Nephron (organoid): Measurements from ENCODE around the gene MCM10.
A peak's percentile ranks its signal among the peaks of the same experiment; 100 is the strongest.

Experiments
- H3K27ac Mint-ChIP-seq, 3 experiments: 2 replicates each; pipeline ENCODE4 v1.8.0; 2020; ENCODE audit warnings: mixed read lengths in 3 of 3, mild to moderate bottlenecking in 2 of 3, moderate library complexity in 1 of 3
- H3K27me3 Mint-ChIP-seq: 2 replicates; pipeline ENCODE4 v1.8.0; 2021; ENCODE audit warnings: low read depth, mild to moderate bottlenecking, moderate library complexity, mixed read lengths
- H3K36me3 Mint-ChIP-seq: 2 replicates; pipeline ENCODE4 v1.8.0; 2020; ENCODE audit warnings: low read depth, mixed read lengths
- H3K4me1 Mint-ChIP-seq: 2 replicates; pipeline ENCODE4 v1.8.0; 2020; ENCODE audit warnings: mixed read lengths
- H3K4me3 Mint-ChIP-seq, 3 experiments: 2 replicates each; pipeline ENCODE4 v1.8.0; 2020; ENCODE audit warnings: mild to moderate bottlenecking in 3 of 3, mixed read lengths in 3 of 3, moderate library complexity in 2 of 3
- H3K9me3 Mint-ChIP-seq: 2 replicates; pipeline ENCODE4 v1.8.0; 2020; ENCODE audit warnings: mixed read lengths
- CTCF ChIP-seq, 3 experiments: fragments of 200-600 bp; sonication (generic); IDR thresholded peaks; one replicate each; pipeline ENCODE4 v1.5.0; 2021; ENCODE audit warnings: antibody characterized with exemption in 3 of 3; ENCODE audit not compliant: unreplicated experiment in 3 of 3

MCM10 gene

GRCh38 chr10:13187135-13187534 lies 25.8 kb downstream of the MCM10 start:
- H3K27ac Mint-ChIP-seq = no peak overlapping the region
- H3K4me3 Mint-ChIP-seq = no peak overlapping the region
- no peaks in the 10 kb centered on the region for H3K4me1 Mint-ChIP-seq
- H3K9me3 Mint-ChIP-seq = peaks cover 5% of the 10 kb centered on the region
- H3K36me3 Mint-ChIP-seq = peaks cover 58% of the 10 kb centered on the region
- no peak for TF ChIP-seq CTCF (IDR thresholded peaks at IDR 0.05; ENCODE audit: unreplicated experiment in 3 of 3)
- no peaks in the 10 kb centered on the region for H3K27me3 Mint-ChIP-seq

GRCh38 chr10:13188593-13188992 lies 27.2 kb downstream of the MCM10 start:
- Mint-ChIP-seq H3K9me3 (peaks cover 5% of the 10 kb centered on the region), H3K4me1 (no peaks in the 10 kb centered on the region), H3K4me3 (no peak overlapping the region), H3K27ac (no peak overlapping the region), H3K27me3 (no peaks in the 10 kb centered on the region), H3K36me3 (peaks cover 50% of the 10 kb centered on the region)
- no peak for TF ChIP-seq CTCF (IDR thresholded peaks at IDR 0.05; ENCODE audit: unreplicated experiment in 3 of 3)

- peak overlapping the region in 1 of 3 experiments; percentile 38 for H3K27ac Mint-ChIP-seq
- TF ChIP-seq CTCF (IDR thresholded peaks at IDR 0.05; ENCODE audit: unreplicated experiment in 3 of 3) = no peak
- H3K36me3 Mint-ChIP-seq = peaks cover 40% of the 10 kb centered on the region
- no peaks in the 10 kb centered on the region for H3K4me1 Mint-ChIP-seq
- H3K9me3 Mint-ChIP-seq = peaks cover 5% of the 10 kb centered on the region
- no peak overlapping the region for H3K4me3 Mint-ChIP-seq
- no peaks in the 10 kb centered on the region for H3K27me3 Mint-ChIP-seq
Measured at GRCh38 chr10:13189961-13190360, 28.6 kb downstream of the MCM10 start.

- H3K27ac Mint-ChIP-seq = no peak overlapping the region
- no peak for TF ChIP-seq CTCF (IDR thresholded peaks at IDR 0.05; ENCODE audit: unreplicated experiment in 3 of 3)
Measured at GRCh38 chr10:13190816-13191215, 29.5 kb downstream of the MCM10 start.

GRCh38 chr10:13191362-13191761 lies 30.0 kb downstream of the MCM10 start:
- Mint-ChIP-seq H3K27ac (no peak overlapping the region), H3K36me3 (peaks cover 31% of the 10 kb centered on the region), H3K4me3 (no peak overlapping the region), H3K4me1 (no peaks in the 10 kb centered on the region), H3K9me3 (peaks cover 2% of the 10 kb centered on the region), H3K27me3 (no peaks in the 10 kb centered on the region)
- TF ChIP-seq CTCF (IDR thresholded peaks at IDR 0.05; ENCODE audit: unreplicated experiment in 3 of 3) = no peak

More at GRCh38 chr10:13190816-13191215, 29.5 kb downstream of the MCM10 start:
- H3K36me3 Mint-ChIP-seq = peaks cover 37% of the 10 kb centered on the region
- peaks cover 2% of the 10 kb centered on the region for H3K9me3 Mint-ChIP-seq
- no peaks in the 10 kb centered on the region for H3K27me3 Mint-ChIP-seq
- H3K4me3 Mint-ChIP-seq = no peak overlapping the region
- H3K4me1 Mint-ChIP-seq = no peaks in the 10 kb centered on the region

- Mint-ChIP-seq H3K27ac (no peak overlapping the region), H3K36me3 (peaks cover 17% of the 10 kb centered on the region), H3K27me3 (no peaks in the 10 kb centered on the region), H3K4me1 (no peaks in the 10 kb centered on the region), H3K4me3 (no peak overlapping the region), H3K9me3 (no peaks in the 10 kb centered on the region)
- TF ChIP-seq CTCF (IDR thresholded peaks at IDR 0.05; ENCODE audit: unreplicated experiment in 3 of 3) = no peak
Measured at GRCh38 chr10:13193637-13194036, 32.3 kb downstream of the MCM10 start.
